ENCODE measurements around the gene LPP. TPM values are rescaled to one million over a fixed set of nuclear protein-coding genes. Genes with fewer than 3 reads are reported as not detected.
"Not testable (repeated sequence)": the region's sequence is repeated elsewhere in the genome, so short reads cannot be mapped to it uniquely, and the experiment has no call there.

The LPP gene
- total RNA-seq, 1 donor from 2014 or later: 222 TPM

DNA sequence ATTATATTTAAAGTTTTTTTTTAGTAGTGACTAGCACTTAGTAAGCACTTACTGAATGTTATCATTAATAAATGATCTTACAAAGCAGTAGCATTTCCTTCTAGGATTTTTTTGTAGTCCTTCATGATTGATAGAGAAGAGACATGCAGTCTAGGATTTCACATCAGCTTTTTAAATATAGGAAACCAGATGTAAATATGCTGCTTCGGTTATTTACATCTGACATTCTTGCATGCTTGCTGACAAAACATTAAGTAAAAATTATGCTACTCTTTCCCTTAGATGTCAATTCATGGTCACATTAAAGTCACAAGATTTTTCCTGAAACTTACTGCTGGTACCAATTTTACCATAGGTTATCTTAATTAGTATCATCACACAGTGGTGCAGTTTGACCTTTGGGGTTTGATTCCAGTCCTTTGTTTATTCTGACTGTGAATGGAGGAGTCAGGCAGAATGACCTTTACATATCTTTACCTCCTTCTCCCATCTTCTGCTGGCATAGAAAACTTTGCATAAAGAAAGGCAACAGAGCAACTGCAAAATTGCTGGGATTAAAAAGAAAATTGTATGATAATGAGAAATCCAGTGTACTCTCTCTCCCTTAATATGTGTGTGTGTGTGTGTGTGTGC is 286.5 kb downstream of the LPP start:
- peaks cover 10% of the 10 kb centered on the region for H3K36me3 Mint-ChIP-seq (ENCODE audit: low read depth, unreplicated experiment)

GRCh38 chr3:188442430-188442829 is 288.5 kb downstream of the LPP start:
- Mint-ChIP-seq H3K9me3 (ENCODE audit: unreplicated experiment) (peaks cover 7% of the 10 kb centered on the region), H3K27me3 (ENCODE audit: low read depth, unreplicated experiment) (no peaks in the 10 kb centered on the region), H3K4me3 (ENCODE audit: unreplicated experiment) (no peak overlapping the region), H3K36me3 (ENCODE audit: low read depth, unreplicated experiment) (peaks cover 16% of the 10 kb centered on the region), H3K4me1 (ENCODE audit: low read depth, unreplicated experiment) (peaks cover 15% of the 10 kb centered on the region), H3K27ac (ENCODE audit: unreplicated experiment) (no peak overlapping the region)
- H3K4me1 ChIP-seq (ENCODE audit: insufficient read depth, low read length): peaks cover 3% of the 10 kb centered on the region
- H3K27me3 ChIP-seq (ENCODE audit: insufficient read depth, low read length): no peaks in the 10 kb centered on the region
- no peak for DNase-seq (ENCODE audit: low read depth)
- H3K4me3 ChIP-seq (ENCODE audit: insufficient read depth, low read depth, low read length): no peak overlapping the region
- H2AFZ ChIP-seq (ENCODE audit: low read depth, low read length): no peak overlapping the region
- peaks cover 59% of the 10 kb centered on the region for H3K79me2 ChIP-seq (ENCODE audit: insufficient read depth, low read length)
- H3K36me3 ChIP-seq (ENCODE audit: insufficient read depth, low read length): no peaks in the 10 kb centered on the region
- no peak overlapping the region for H3K9ac ChIP-seq (ENCODE audit: low read length)
- no peaks in the 10 kb centered on the region for H3K9me3 ChIP-seq (ENCODE audit: insufficient read depth, low read depth, low read length)
- H3K27ac ChIP-seq (ENCODE audit: low read depth, low read length): no peak overlapping the region
- peaks cover 34% of the 10 kb centered on the region for H4K20me1 ChIP-seq (ENCODE audit: insufficient read depth, low read length)
- FAIRE-seq: no peak
- no peak overlapping the region for H3K4me2 ChIP-seq (ENCODE audit: low read length)
- TF ChIP-seq, protein P1, sequence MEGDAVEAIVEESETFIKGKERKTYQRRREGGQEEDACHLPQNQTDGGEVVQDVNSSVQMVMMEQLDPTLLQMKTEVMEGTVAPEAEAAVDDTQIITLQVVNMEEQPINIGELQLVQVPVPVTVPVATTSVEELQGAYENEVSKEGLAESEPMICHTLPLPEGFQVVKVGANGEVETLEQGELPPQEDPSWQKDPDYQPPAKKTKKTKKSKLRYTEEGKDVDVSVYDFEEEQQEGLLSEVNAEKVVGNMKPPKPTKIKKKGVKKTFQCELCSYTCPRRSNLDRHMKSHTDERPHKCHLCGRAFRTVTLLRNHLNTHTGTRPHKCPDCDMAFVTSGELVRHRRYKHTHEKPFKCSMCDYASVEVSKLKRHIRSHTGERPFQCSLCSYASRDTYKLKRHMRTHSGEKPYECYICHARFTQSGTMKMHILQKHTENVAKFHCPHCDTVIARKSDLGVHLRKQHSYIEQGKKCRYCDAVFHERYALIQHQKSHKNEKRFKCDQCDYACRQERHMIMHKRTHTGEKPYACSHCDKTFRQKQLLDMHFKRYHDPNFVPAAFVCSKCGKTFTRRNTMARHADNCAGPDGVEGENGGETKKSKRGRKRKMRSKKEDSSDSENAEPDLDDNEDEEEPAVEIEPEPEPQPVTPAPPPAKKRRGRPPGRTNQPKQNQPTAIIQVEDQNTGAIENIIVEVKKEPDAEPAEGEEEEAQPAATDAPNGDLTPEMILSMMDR (IDR thresholded peaks at IDR 0.05; ENCODE audit: insufficient read depth, low read depth, low read length): no peak
- TF ChIP-seq EZH2 (IDR thresholded peaks at IDR 0.05; ENCODE audit: insufficient read depth, low read length): no peak

More for the DNA sequence above, 286.5 kb downstream of the LPP start:
- Histone ChIP-seq H3K9ac (ENCODE audit: low read length) (no peak overlapping the region), H3K79me2 (ENCODE audit: insufficient read depth, low read length) (peaks cover 65% of the 10 kb centered on the region), H3K36me3 (ENCODE audit: insufficient read depth, low read length) (no peaks in the 10 kb centered on the region), H3K4me3 (ENCODE audit: insufficient read depth, low read depth, low read length) (no peak overlapping the region), H3K4me2 (ENCODE audit: low read length) (no peak overlapping the region), H3K27me3 (ENCODE audit: insufficient read depth, low read length) (no peaks in the 10 kb centered on the region), H3K27ac (ENCODE audit: low read depth, low read length) (no peak overlapping the region), H4K20me1 (ENCODE audit: insufficient read depth, low read length) (peaks cover 27% of the 10 kb centered on the region), H2AFZ (ENCODE audit: low read depth, low read length) (no peak overlapping the region), H3K9me3 (ENCODE audit: insufficient read depth, low read depth, low read length) (no peaks in the 10 kb centered on the region), H3K4me1 (ENCODE audit: insufficient read depth, low read length) (peaks cover 3% of the 10 kb centered on the region)
- Mint-ChIP-seq H3K9me3 (ENCODE audit: unreplicated experiment) (peaks cover 7% of the 10 kb centered on the region), H3K27ac (ENCODE audit: unreplicated experiment) (no peak overlapping the region), H3K4me1 (ENCODE audit: low read depth, unreplicated experiment) (peaks cover 16% of the 10 kb centered on the region), H3K4me3 (ENCODE audit: unreplicated experiment) (no peak overlapping the region), H3K27me3 (ENCODE audit: low read depth, unreplicated experiment) (no peaks in the 10 kb centered on the region)
- FAIRE-seq: no peak
- no peak for DNase-seq (ENCODE audit: low read depth)
- no peak for TF ChIP-seq EZH2 (IDR thresholded peaks at IDR 0.05; ENCODE audit: insufficient read depth, low read length)
- TF ChIP-seq, protein P1 (IDR thresholded peaks at IDR 0.05; ENCODE audit: insufficient read depth, low read depth, low read length): no peak

- H3K36me3 ChIP-seq (ENCODE audit: insufficient read depth, low read length); H3K4me3 Mint-ChIP-seq (ENCODE audit: unreplicated experiment); H3K9me3 ChIP-seq (ENCODE audit: insufficient read depth, low read depth, low read length); H2AFZ ChIP-seq (ENCODE audit: low read depth, low read length); H3K27ac Mint-ChIP-seq (ENCODE audit: unreplicated experiment); H3K4me3 ChIP-seq (ENCODE audit: insufficient read depth, low read depth, low read length); H3K4me1 ChIP-seq (ENCODE audit: insufficient read depth, low read length); H3K27ac ChIP-seq (ENCODE audit: low read depth, low read length); DNase-seq (ENCODE audit: low read depth); H3K4me2 ChIP-seq (ENCODE audit: low read length); H3K9me3 Mint-ChIP-seq (ENCODE audit: unreplicated experiment); FAIRE-seq; H3K27me3 ChIP-seq (ENCODE audit: insufficient read depth, low read length); H3K27me3 Mint-ChIP-seq (ENCODE audit: low read depth, unreplicated experiment); H3K9ac ChIP-seq (ENCODE audit: low read length): not testable (repeated sequence)
- H3K4me1 Mint-ChIP-seq (ENCODE audit: low read depth, unreplicated experiment): peaks cover 11% of the 10 kb centered on the region
- Histone ChIP-seq H4K20me1 (ENCODE audit: insufficient read depth, low read length) (peaks cover 42% of the 10 kb centered on the region), H3K79me2 (ENCODE audit: insufficient read depth, low read length) (peaks cover 49% of the 10 kb centered on the region)
- H3K36me3 Mint-ChIP-seq (ENCODE audit: low read depth, unreplicated experiment): peaks cover 16% of the 10 kb centered on the region
These were observed 291.2 kb downstream of the LPP start for GRCh38 chr3:188445175-188445574.
